ENCODE measurements around the gene GPR156.
A peak's percentile ranks its signal among the peaks of the same experiment; 100 is the strongest.
"Not testable (repeated sequence)": the region's sequence is repeated elsewhere in the genome, so short reads cannot be mapped to it uniquely, and the experiment has no call there.

GPR156 gene

DNA sequence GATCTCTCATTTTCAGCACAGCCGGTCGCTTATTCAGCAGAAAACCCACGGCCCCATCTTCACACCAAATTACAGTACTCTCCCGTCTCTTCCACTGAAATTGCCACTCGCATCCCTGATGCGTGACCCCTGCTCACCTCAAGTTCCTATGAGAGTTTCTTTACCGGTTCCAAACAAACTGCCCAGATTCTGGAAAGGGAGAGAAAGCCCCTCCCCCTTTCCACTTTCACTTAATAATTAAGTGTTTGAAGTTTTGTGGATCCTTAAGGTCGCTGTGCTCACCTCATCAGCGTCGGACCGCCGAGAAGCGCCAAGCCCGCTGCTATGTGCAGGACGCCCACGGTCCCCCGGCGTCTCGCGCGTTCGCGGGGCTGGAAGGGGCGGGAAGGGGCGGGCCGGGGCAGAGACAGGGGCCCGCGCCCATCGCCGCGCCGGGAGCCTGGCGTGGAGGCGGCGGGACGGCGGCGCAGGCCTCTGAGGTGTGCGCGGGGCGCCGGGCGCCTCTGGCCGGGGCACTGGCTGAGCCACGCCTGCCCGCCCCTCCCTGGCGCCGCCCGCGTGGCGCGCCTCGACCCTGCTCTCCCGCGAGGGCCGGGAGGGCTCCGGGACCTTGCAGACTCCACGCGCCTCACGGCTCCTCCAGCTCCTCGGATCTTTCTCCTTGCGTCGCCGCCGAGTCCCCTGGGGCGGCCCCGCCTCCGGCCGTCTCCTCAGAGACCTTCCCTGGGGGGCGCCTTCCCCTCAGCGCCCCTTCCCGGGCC, at the start of gene GPR156:
Gene GPR156, minus strand, starts transcription at position 476 of the 761 bp plus-strand sequence. CDS start 41,124 bp downstream, outside the sequence.
- peak in 2 of 3 experiments; percentile 57 for DNase-seq

DNA sequence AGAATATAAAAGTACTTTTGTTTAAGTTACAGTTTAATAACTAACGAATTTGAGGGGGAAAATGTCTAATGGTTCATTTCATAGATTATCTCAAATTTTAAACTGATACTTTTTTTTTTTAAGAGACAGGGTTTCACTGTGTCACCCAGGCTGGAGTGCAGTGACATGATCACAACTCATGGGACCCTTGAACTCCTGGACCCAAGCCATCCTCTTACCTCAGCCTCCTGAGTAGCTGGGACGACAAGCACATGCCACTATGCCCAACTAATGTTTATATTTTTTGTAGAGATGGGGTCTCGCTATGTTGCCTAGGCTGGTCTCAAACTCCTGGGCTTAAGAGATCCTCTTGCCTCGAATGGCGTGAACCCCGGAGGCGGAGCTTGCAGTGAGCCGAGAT, 47.6 kb upstream of the GPR156 start:
- no peak for DNase-seq

DNA sequence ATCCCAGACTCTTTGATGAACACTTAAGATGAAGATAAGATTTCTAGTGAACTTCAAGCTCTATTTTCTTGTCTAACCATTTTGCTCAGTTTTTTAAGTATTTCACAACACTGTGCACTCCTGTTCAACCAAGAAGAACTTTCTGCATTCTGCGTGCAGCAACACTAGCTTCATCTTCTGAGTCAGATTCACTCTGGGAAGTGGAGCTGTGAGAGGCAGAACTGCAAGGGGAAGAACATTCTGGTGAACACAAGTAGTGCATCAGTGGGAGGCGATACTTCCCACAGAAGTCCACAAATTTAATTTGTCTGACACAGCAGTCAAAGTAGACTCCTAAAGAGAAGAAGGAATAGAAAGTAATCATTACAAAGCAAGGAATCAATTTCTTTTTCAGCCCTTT, 46.1 kb upstream of the GPR156 start:
- DNase-seq, result no peak

DNA sequence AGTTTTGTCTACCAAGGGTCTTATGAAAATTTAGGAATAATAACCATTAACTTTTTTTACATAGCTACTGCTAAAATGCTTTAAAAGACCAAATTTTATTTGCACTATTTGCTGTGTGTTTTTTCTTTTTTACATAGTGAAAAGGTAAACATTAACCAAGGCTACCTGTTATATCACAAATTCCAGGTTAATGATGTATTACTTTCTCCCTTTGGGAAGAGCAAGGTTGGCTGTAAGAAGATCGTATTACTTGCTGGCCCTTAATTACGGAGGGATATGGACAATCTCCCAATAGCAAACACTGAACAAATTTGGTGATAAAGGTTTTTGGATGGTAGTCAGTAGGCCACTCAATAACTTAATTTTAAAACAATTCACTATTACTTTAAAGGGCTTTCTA, 41.8 kb upstream of the GPR156 start:
- no peak for DNase-seq

DNA sequence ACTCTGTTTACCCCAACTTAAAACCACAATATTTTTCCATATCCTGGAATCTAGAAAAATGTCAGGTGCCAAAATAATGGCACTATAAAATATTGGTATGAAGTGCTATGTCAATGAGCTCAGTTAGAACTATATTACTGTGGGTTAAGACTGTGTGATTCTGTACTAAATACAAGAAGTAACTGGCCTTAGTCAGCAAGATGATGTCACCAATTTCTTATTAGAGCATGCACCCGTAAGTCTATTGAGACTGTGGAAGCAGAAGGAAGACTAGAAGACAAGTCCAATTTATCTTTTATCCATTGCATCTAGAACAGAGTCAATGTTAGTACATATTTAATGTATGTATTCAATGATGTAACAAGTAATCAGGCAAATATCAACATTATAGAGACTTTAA, 39.2 kb upstream of the GPR156 start:
- no peak for DNase-seq

DNA sequence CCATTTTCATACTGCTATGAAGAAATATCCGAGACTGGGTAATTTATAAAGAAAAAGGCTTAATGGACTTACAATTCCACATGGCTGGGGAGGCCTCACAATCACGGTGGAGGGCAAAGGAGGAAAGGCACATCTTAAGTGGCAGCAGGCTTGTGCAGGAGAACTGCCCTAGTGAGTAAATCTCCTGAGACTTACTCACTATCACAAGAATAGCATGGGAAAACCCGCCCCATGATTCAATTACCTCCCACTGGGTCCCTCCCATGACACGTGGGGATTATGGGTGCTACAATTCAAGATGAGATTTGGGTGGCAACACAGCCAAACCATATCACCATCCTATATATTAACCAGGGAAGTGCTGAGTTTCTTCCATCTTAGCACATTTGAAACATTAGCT, 38.7 kb upstream of the GPR156 start:
- not testable (repeated sequence) for DNase-seq

DNA sequence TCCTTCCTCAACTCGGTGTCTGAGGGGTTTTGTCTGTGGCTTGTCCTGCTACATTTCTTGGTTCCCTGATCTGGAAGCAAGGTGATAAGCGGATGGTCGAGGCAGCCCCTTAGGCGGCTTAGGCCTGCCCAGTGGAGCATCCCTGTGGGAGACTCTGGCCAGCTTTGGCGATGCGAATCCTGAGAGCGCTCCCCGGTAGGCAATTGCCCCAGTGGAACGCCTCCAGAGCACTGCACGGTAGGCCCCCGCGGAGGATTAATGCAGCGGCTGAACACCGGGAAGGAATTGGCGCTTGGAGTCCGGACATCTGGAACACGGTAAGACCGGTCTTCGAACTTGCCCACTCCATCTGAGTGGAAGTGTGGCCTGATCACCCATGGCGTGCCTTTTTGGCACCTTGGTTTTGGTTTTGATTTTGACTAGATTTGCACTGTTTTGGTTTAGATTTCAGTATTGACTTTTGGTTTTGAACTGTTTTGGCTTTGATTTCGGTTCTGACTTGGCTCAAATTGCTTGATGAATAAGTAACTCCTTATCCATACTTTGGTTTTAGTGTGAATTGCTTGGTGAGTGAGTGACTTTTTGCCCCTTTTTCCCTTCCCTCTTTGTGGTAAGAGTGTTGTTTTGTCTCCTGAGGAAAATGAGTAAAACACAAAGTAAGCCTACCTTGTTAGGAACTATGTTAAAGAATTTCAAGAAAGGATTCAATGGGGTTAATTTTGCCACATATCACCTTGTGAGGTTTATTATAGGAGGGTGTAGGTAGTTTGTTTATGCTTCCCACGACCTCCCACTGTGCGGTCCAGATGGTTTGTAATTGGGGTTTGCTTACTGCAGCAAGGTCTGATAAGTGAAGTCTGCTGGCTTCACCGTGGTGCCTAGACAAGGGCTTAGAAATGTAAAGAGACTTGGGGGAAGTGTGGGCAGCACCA, 27.1 kb upstream of the GPR156 start:
- DNase-seq, result no peak

DNA sequence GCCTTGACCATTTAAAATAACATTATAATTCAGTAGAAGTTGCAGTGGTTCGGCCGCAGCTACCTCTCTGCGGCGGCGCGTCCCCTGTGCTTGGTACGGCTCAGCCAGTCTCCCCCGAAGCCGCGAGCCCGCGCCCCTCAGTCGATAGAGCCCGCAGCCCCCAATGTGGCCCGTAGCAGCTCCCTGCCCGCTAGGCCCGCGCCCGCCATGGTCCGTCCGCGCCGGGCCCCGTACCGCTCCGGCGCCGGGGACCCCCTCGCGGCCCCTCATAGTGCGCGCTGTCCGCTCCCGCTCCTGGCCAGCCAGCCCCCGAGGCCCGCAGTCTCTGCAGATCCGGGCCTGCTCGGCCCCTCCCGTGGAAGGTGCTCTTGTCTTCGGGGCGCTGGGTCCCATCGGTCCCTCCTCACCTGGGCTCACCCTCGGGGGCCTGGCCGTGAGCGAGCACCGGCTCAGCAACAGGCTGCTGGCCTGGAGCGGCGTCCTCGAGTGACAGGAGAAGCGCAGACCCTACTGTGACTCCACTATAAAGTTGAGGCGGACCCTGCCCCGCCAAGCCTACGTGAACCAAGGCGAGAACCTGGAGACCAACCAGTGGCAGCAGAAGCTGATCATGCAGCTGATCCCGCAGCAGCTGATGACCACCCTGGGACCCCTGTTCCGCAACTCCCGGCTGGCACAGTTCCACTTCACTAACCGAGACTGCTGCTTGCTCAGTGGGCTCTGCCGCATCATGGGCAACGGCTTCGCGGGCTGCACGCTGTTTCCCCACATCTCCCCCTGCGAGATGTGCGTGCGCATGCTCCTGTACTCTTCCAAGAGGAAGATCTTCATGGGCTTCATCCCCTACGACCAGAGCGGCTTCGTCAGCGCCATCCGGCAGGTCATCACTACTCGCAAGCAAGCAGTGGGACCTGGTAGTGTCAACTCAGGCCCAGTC, 21.8 kb upstream of the GPR156 start:
- DNase-seq, result no peak

DNA sequence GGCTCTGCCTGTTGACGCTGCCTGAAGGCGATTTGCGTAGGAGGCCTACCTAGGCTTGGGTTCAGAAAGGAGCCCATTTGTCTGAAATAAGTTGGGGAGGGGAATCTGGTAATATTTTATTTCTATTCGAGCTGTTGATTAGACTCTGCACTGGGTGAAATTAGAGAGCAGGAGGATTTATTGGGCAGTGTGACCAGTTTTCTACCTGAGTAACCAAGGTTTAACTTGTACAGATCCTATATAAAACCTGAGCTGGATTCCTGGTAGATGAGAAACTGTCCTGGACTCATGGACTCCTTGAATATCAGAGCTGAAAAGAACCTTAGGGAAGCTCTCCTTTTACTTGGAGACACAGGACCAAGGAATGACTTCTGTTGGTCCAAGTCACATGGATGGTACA, 19.6 kb upstream of the GPR156 start:
- no peak for DNase-seq

DNA sequence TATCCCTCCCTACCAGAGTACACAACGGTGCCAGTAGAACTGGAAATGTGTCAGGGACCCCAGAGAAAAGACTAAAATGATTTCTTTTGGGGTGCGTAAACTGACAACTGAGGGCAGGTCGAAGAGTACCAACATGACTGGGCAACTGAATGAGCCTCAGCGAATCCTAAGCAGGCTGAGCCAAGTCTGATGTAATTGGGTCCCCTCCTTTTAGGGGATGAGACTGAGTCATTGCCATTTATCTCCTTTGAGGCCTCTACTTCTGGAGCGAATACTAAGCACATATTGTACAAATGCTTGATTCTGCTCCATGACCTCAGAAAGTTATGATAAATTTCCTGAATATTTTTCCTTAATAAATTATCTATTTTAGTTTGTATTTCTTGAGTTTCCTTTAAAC, 17.3 kb upstream of the GPR156 start:
- DNase-seq, result no peak

DNA sequence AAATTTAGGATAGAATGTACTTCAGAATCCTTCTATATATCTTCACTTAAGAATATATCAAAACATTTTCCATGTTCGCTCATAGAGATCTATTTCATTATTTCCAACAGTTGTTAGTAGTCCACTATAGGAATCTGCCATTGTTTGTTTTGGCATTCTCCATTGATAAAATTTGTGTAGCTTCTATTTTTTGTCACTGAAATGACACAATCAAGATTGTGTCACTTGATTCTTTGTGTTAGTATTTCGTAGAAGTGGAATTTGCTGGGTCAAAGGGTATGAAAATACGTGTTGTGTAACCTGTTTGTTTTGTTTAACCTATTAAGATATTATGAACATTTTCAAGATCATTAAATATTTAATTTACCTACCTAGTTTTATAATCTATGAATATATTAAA, 15.9 kb upstream of the GPR156 start:
- DNase-seq, result no peak

DNA sequence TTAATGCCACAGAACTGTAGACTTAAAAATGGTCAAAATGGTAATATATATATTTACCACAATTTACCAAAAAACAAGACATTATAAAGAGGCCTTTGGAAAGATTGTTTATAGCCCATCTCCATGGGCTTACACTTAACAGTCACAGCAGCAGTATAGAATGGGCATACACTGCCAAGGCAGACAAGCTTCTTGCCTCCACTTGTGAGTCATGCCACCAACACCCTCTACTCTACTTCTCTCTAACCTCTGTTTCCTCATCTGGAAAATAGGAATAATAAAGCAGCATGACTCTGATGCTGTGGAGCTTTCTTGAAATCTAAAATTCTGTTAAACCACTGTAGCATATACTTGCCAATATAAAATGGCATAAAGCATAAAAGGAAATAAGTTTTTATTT, 14.4 kb upstream of the GPR156 start:
- DNase-seq, result no peak

DNA sequence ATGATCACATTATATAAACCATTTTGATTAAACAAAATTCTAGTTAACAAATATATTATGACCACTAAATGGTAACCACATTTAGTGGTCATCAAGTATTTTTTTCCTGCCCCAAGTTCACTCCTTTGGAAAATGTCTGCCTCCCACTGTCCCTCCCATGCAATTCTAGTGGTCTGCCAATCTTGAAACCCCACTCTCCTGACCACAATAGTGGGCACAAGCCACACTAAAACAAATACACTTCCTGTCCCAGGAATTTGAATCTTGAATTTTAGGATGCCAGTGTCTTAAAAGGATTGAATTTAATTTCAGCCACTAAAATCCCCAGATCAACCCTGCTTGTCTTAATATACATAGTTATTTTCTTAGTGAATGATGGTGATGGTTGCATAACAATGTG, 14.0 kb upstream of the GPR156 start:
- no peak for DNase-seq

DNA sequence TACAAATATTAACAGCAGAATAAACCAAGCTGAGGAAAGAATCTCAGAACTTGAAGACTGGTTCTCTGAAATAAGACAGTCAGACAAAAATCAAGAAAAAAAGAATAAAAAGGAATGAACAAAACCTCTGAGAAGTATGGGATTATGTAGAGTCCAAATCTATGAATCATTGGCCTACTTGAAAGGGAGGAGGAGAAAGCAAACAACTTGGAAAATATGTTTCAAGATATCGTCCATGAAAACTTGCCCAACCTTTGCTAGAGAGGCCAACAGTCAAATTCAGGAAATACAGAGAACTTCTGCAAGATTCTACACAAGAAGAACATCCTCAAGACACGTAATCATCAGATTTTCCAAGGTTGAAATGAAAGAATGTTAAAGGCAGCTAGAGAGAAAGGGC, 6.5 kb upstream of the GPR156 start:
- not testable (repeated sequence) for DNase-seq

DNA sequence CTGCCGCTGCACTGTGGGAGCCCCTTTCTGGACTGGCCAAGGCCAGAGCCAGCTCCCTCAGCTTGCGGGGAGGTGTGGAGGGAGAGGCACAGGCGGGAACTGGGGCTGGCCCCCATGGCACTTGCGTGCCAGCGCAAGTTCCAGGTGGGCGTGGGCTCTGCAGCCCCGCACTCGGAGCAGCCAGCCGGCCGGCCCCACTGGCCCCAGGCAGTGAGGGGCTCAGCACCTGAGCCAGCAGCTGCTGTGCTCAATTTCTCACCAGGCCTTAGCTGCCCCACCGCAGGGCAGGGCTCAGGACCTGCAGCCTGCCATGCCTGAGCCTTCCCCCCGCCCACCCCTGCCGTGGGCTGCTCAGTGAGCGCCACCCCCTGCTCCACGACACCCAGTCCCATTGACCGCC, 4.6 kb upstream of the GPR156 start:
- no peak for DNase-seq

DNA sequence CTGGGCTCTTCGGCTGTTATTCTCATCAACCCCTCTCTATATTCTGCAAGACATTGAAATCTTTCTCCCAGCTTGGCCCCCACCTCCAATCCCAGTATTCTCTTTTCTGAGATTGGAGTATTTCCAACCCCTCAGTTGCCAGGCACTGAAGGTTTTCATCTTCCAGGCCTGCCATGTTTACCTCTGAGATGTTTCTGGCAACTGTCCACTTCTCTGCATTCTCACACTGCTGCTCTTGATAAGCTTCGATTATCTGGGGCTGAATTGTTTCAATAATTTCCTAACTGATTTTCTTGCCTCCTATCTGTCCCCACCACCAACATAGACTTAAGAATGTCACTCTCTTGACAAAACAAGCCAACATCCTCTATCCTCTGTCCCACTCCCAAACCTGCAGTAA, 1.4 kb upstream of the GPR156 start:
- DNase-seq, result no peak

DNA sequence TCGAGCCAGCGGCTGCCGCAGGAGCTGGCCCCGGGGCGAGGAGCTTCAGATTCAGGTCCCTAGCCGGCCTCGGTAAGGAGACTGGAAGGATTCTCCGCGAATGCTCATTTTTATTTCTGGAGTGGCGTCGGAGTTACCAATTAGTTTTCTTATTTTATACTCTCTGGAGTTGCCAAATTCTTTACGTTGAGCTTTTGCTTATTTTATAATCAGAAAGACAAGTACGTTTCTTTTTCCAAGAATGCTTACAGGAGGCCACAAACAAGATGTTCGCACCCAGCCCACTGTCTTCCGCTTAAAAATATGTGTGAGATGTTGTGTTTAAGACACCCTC, 453 bp upstream of the GPR156 start:
- no peak for DNase-seq

DNA sequence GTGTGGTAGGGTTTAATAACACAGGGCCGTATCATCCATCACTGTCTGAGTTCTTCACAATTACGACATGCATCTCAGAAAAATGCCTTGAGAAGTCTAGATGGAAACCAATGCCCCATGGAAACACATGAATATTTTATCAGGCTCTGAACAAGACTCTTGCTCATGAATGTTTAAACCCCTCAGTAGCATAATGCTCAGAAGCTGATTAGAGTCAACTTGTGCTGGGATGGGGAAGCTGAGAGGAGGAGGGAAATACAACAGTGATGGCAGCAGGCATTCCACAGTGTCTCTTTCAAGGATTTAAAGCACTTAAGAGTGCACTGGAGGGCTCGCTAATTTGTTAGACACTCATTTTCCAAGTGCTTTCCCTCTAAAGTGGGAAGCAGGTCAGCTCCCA, 3.8 kb downstream of the GPR156 start:
- peak in 1 of 3 experiments; percentile 43 for DNase-seq

DNA sequence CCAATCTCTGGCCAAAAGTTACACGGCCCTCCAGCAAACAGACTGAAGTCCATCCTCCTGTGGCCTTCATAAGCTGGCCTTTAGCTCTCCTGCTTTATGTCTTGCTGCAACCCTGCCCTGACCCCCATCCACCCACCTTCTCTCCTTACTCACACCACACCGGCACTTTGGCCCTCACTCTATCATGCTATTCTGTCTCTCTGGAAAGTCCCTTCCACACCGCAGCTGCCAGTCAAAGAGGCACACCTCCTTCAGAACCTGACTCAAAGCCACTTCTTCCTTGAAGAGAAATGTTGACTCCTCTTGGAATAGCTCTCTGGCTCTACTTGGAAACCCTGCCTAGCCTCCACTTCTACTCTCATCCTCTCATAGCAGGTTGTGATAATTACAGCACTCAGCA, 4.5 kb downstream of the GPR156 start:
- no peak for DNase-seq

DNA sequence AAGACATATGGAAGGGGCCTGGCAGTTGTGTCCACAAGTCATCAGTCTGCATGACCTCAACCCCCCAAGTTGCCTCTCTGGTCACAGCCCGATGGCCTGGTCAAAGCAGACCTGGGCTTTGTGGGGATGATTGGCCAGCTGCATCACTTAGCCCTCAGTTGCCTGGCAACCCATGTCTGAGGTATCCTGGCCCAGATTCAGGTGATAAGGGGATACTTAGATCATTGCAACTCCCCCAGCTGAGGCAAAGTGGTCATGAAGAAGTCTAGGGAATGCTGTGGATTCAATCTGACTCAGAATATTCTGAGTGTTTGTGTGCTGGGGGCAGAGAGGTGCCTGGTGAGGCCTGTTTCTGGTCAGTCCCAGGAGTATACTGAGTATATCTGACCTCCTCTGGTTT, 5.0 kb downstream of the GPR156 start:
- DNase-seq, result peak in 1 of 3 experiments; percentile 8

DNA sequence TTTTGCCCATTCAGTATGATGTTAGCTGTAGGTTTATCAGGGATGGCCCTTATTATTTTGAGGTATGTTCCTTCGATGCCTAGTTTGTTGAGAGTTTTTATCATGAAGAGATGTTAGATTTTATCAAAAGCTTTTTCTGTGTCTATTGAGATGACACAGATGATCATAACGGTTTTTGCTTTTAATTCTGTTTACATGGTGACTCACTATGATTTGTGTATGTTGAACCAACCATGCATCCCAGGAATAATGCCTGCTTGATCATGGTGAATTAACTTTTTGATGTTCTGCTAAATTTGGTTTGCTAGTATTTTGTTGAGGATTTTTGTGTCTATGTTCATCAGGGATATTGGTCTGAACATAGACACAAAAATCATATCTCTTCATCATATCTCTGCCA, 8.3 kb downstream of the GPR156 start:
- no peak for DNase-seq

DNA sequence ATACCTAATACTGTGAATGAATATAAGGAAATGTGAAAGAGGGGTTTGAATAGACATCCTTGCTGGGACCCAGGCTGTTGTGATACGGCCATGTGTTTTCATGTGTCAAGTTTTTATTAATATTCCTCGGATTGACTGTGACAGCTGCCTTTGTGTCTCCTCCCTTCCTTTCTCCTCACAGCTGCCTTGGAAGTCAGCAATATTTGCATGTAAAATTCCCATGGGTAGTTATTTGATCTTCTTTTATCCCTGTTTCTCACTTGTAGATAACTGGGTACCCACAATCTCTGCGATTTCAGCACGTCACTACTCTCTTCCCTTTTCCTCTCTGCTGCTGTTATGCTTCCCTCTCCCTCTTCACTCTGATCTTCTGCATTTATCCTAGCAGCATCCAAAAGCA, 9.4 kb downstream of the GPR156 start:
- DNase-seq, result no peak

DNA sequence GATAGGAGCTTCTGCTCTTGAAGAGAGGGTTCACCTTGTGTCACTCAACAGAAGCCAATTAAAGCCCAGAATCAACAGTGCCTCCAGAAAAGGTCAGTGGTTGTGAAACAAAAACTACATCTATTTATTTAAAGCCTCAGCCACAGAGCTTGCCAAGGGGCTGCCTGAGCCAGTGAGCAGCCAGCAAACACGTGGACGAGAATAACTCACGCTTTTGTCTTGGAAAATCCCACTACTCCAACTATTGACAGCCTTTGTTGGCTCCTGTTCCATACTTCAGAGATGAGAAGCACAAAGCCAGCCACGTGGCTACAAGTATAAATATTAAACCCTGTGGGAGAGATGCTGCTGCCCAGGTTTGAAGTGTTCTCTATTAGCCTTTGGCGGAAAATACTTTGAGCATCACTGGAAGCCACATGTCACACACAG, 10.3 kb downstream of the GPR156 start:
- DNase-seq, result peak; percentile 10 to 32 (median 23)
